Left lung (tissue), 10 donors: Measurements from ENCODE around the gene MUC12. TPM values are rescaled to one million over a fixed set of nuclear protein-coding genes. Genes with fewer than 3 reads are reported as not detected.

Source experiments
- ATAC-seq: fragments of 200-7000 bp; cut with Tn5 transposase; one replicate; pipeline ENCODE4 v1.9.1; 2020; ENCODE audit warnings: moderate library complexity
- DNase-seq, 4 donors: peaks; one replicate each; pipeline ENCODE4 v3.0.0-alpha.2; 2013 to 2020
- H3K27ac ChIP-seq, 2 donors: fragments of 200-600 bp; sonication (generic) in 1 of 2; one replicate each; pipeline versions ENCODE4 v1.5.0 to v1.8.0; 2020 to 2021
- H3K27me3 ChIP-seq, 2 donors: fragments of 200-600 bp; sonication (generic) in 1 of 2; one replicate each; pipeline versions ENCODE4 v1.5.0 to v1.8.0; 2020 to 2021
- H3K36me3 ChIP-seq, 2 donors: fragments of 200-600 bp; sonication (generic) in 1 of 2; one replicate each; pipeline versions ENCODE4 v1.5.0 to v1.8.0; 2020 to 2021
- H3K4me1 ChIP-seq, 2 donors: fragments of 200-600 bp; one replicate each; pipeline ENCODE4 v1.8.0; 2021
- H3K4me3 ChIP-seq, 2 donors: fragments of 200-600 bp; sonication (generic) in 1 of 2; one replicate each; pipeline versions ENCODE4 v1.5.0 to v1.8.0; 2020 to 2021; ENCODE audit warnings: mild to moderate bottlenecking in 1 of 2
- H3K9me3 ChIP-seq, 2 donors: fragments of 200-600 bp; sonication (generic) in 1 of 2; one replicate each; pipeline versions ENCODE4 v1.5.0 to v1.8.0; 2020 to 2021
- CTCF ChIP-seq, 2 donors: fragments of 200-600 bp; sonication (generic) in 1 of 2; IDR thresholded peaks; one replicate each; pipeline versions ENCODE4 v1.5.0 to v1.8.0; 2021; ENCODE audit warnings: antibody characterized with exemption in 2 of 2
- intact Hi-C, 2 donors: fragments of 100-400 bp; cut with DNase I; formaldehyde crosslinking; loops; one replicate each; pipeline versions ENCODE4 v1.11.2 to v1.14.2; 2022
- polyA plus RNA-seq, 6 donors: library from polyadenylated mRNA; unstranded; fragments of 120-200 nt; gene quantifications; one replicate each; pipeline ENCODE4 v1.2.1, GENCODE V29; 2013; ENCODE audit not compliant: insufficient read length in 6 of 6
- total RNA-seq, 2 donors: library from RNA; stranded (reverse); fragmentation: NEBNext Ultra II Directional; extraction: Animal tissue kit (Norgen Biotek cat#: 25700); gene quantifications; one replicate each; pipeline ENCODE4 v1.2.1, GENCODE V29; 2021
- donor health status: DM: no; HTN: yes; CAD: no.
- donor health status: DM: no; HTN: no; CAD: no.

The MUC12 gene
- total and polyA plus RNA-seq, 8 donors = 0.44 to 2.0 (median 1.2) TPM

- Histone ChIP-seq H3K27me3 (peaks cover 0 to 53% of the 10 kb centered on the region in 2 donors), H3K4me3 (no peak overlapping the region), H3K36me3 (no peaks in the 10 kb centered on the region), H3K27ac (no peak overlapping the region), H3K9me3 (no peaks in the 10 kb centered on the region), H3K4me1 (no peaks in the 10 kb centered on the region)
- ATAC-seq (no peak), DNase-seq (no peak)
- intact Hi-C loops = loop anchor here in 1 of 2 donors (10.0 kb wide), 1 partner anchor 171 kb away; the partner anchor contains the start of gene ACHE
- no peak for TF ChIP-seq CTCF (IDR thresholded peaks at IDR 0.05)
Measured at GRCh38 chr7:101066141-101066832, 96.9 kb downstream of the MUC12 start.

- no peaks in the 10 kb centered on the region for H3K36me3 ChIP-seq
- intact Hi-C loops = loop anchor here in 1 of 2 donors (10.0 kb wide), 1 partner anchor 172 kb away; the partner anchor contains the start of gene ACHE
- ATAC-seq (no peak), DNase-seq (no peak)
- no peaks in the 10 kb centered on the region for H3K9me3 ChIP-seq
- peaks cover 0 to 48% of the 10 kb centered on the region in 2 donors for H3K27me3 ChIP-seq
- TF ChIP-seq CTCF (IDR thresholded peaks at IDR 0.05) = no peak
- H3K4me1 ChIP-seq = no peaks in the 10 kb centered on the region
- no peak overlapping the region for H3K27ac ChIP-seq
- H3K4me3 ChIP-seq = no peak overlapping the region
Measured at GRCh38 chr7:101066833-101067177, 97.4 kb downstream of the MUC12 start.

GRCh38 chr7:101068401-101068800 lies 99.0 kb downstream of the MUC12 start:
- Histone ChIP-seq H3K4me1 (no peaks in the 10 kb centered on the region), H3K27me3 (peaks cover 0 to 38% of the 10 kb centered on the region in 2 donors), H3K4me3 (no peak overlapping the region), H3K9me3 (no peaks in the 10 kb centered on the region), H3K27ac (no peak overlapping the region), H3K36me3 (no peaks in the 10 kb centered on the region)
- intact Hi-C loops = loop anchor here in 1 of 2 donors (10.0 kb wide), 1 partner anchor 174 kb away; the partner anchor contains the start of gene ACHE
- TF ChIP-seq CTCF (IDR thresholded peaks at IDR 0.05) = no peak
- DNase-seq = no peak
- no peak for ATAC-seq

Other genes starting within 250 kb of the MUC12 start
- not detected for gene EPO, start 249.1 kb upstream of the MUC12 start, total RNA-seq
- under 1 TPM in 3 of 6 donors, not detected in 3; 0.20 to 0.34 (median 0.28) TPM for gene EPO, start 249.1 kb upstream of the MUC12 start, polyA plus RNA-seq
- gene ZAN, start 236.0 kb upstream of the MUC12 start, total RNA-seq = not detected
- not detected for gene ZAN, start 236.0 kb upstream of the MUC12 start, polyA plus RNA-seq
- gene EPHB4, start 142.0 kb upstream of the MUC12 start, total RNA-seq = 10 to 100 TPM; 72.9 to 79.1 TPM
- gene EPHB4, start 142.0 kb upstream of the MUC12 start, polyA plus RNA-seq = 100 to 1,000 TPM in 4 of 6 donors, 10 to 100 TPM in 2; 91.6 to 123 (median 104) TPM
- 10 to 100 TPM; 35.7 to 49.9 TPM for gene SLC12A9, start 116.9 kb upstream of the MUC12 start, total RNA-seq
- 10 to 100 TPM; 32.2 to 53.7 (median 40.8) TPM for gene SLC12A9, start 116.9 kb upstream of the MUC12 start, polyA plus RNA-seq
- gene TRIP6, start 102.2 kb upstream of the MUC12 start, total RNA-seq = 10 to 100 TPM; 72.9 to 84.9 TPM
- gene TRIP6, start 102.2 kb upstream of the MUC12 start, polyA plus RNA-seq = 10 to 100 TPM; 61.5 to 96.6 (median 76.2) TPM
- 100 to 1,000 TPM in 1 of 2 donors, 10 to 100 TPM in 1; 91.4 to 119 TPM for gene SRRT, start 94.5 kb upstream of the MUC12 start, total RNA-seq
- gene SRRT, start 94.5 kb upstream of the MUC12 start, polyA plus RNA-seq = 100 to 1,000 TPM; 155 to 232 (median 177) TPM
- 1 to 10 TPM; 1.8 to 4.4 TPM for gene UFSP1, start 79.8 kb upstream of the MUC12 start, total RNA-seq
- 1 to 10 TPM in 4 of 6 donors, under 1 TPM in 2; 0.87 to 2.1 (median 1.6) TPM for gene UFSP1, start 79.8 kb upstream of the MUC12 start, polyA plus RNA-seq
- gene ACHE, start 73.7 kb upstream of the MUC12 start, total RNA-seq = 1 to 10 TPM; 2.4 to 3.3 TPM
- gene ACHE, start 73.7 kb upstream of the MUC12 start, polyA plus RNA-seq = 1 to 10 TPM; 1.6 to 4.5 (median 2.7) TPM
- 1 to 10 TPM; 2.9 to 3.6 TPM for gene MUC3A, start 20.0 kb upstream of the MUC12 start, total RNA-seq
- gene MUC3A, start 20.0 kb upstream of the MUC12 start, polyA plus RNA-seq = under 1 TPM; 0.37 to 0.67 (median 0.58) TPM
- under 1 TPM in 1 of 2 donors, not detected in 1; 0.05 TPM for gene MUC17, start 50.5 kb downstream of the MUC12 start, total RNA-seq
- under 1 TPM in 1 of 6 donors, not detected in 5; 0.46 TPM for gene MUC17, start 50.5 kb downstream of the MUC12 start, polyA plus RNA-seq
- 10 to 100 TPM; 42.8 to 55.6 TPM for gene TRIM56, start 115.9 kb downstream of the MUC12 start, total RNA-seq
- gene TRIM56, start 115.9 kb downstream of the MUC12 start, polyA plus RNA-seq = 10 to 100 TPM; 23.4 to 29.2 (median 25.8) TPM
- gene SERPINE1, start 157.5 kb downstream of the MUC12 start, total RNA-seq = 10 to 100 TPM; 59.4 to 80.5 TPM
- gene SERPINE1, start 157.5 kb downstream of the MUC12 start, polyA plus RNA-seq = 1 to 10 TPM; 2.5 to 6.5 (median 3.9) TPM
- 10 to 100 TPM; 39.4 to 48.7 TPM for gene AP1S1, start 184.9 kb downstream of the MUC12 start, total RNA-seq
- gene AP1S1, start 184.9 kb downstream of the MUC12 start, polyA plus RNA-seq = 10 to 100 TPM; 83.9 to 92.6 (median 85.8) TPM
- not detected for gene VGF, start 196.0 kb downstream of the MUC12 start, total RNA-seq
- gene VGF, start 196.0 kb downstream of the MUC12 start, polyA plus RNA-seq = 1 to 10 TPM in 2 of 6 donors, under 1 TPM in 4; 0.82 to 1.4 (median 0.95) TPM
- gene NAT16, start 210.7 kb downstream of the MUC12 start, total RNA-seq = not detected
- under 1 TPM; 0.04 to 0.27 (median 0.09) TPM for gene NAT16, start 210.7 kb downstream of the MUC12 start, polyA plus RNA-seq
- not detected for gene MOGAT3, start 231.5 kb downstream of the MUC12 start, total RNA-seq
- under 1 TPM in 5 of 6 donors, not detected in 1; 0.07 to 0.11 (median 0.08) TPM for gene MOGAT3, start 231.5 kb downstream of the MUC12 start, polyA plus RNA-seq
- 100 to 1,000 TPM in 1 of 2 donors, 10 to 100 TPM in 1; 97.1 to 120 TPM for gene PLOD3, start 248.0 kb downstream of the MUC12 start, total RNA-seq
- 10 to 100 TPM; 60.9 to 69.2 (median 64.5) TPM for gene PLOD3, start 248.0 kb downstream of the MUC12 start, polyA plus RNA-seq
- gene ZNHIT1, start 248.6 kb downstream of the MUC12 start, total RNA-seq = 10 to 100 TPM; 66.1 to 70.5 TPM
- gene ZNHIT1, start 248.6 kb downstream of the MUC12 start, polyA plus RNA-seq = 10 to 100 TPM; 44.9 to 60.6 (median 52.3) TPM